IPS-NIHi11 (cell line): ENCODE measurements around the gene ESRRA.

Experiments used
- DNase-seq: peaks from one replicate; pipeline ENCODE4 v3.0.0; 2012; ENCODE audit warnings: mixed read lengths, low spot score

The ESRRA gene

DNA sequence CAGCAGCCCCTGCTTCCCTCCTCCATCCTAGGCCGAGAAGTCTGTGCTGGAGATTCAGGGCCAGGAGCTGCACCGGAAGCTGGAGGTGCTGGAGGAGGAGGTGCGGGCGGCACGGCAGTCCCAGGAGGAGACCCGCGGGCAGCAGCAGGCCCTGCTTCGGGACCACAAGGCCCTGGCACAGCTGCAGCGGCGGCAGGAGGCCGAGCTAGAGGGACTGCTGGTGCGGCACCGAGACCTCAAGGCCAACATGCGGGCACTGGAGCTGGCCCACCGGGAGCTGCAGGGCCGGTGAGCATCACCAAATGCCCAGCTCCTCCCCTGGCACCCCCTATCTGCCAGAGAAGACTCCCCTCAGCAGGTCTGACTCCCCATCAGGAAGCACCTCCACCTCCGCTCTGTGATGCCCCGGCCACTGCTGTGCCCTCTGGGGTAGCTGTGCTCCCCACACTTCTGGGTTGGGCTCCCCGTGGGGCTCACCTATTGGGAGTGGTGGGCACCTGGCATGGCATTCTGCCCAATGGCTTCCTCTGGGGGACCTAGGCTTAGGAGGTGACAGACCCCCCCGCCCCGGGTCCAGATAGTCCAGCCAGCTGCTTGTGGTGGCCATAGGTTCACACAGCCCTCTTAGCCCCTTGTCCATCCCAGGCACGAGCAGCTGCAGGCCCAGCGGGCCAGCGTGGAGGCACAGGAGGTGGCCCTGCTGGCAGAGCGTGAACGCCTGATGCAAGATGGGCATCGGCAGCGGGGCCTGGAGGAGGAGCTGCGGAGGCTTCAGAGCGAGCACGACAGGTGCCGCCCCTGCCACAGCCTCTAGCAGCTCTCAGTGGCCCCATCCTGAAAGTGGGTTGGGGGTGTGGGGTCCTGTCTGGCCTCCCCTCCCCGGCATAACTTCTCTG is 47.0 kb downstream of the ESRRA start:
- no peak for DNase-seq

DNA sequence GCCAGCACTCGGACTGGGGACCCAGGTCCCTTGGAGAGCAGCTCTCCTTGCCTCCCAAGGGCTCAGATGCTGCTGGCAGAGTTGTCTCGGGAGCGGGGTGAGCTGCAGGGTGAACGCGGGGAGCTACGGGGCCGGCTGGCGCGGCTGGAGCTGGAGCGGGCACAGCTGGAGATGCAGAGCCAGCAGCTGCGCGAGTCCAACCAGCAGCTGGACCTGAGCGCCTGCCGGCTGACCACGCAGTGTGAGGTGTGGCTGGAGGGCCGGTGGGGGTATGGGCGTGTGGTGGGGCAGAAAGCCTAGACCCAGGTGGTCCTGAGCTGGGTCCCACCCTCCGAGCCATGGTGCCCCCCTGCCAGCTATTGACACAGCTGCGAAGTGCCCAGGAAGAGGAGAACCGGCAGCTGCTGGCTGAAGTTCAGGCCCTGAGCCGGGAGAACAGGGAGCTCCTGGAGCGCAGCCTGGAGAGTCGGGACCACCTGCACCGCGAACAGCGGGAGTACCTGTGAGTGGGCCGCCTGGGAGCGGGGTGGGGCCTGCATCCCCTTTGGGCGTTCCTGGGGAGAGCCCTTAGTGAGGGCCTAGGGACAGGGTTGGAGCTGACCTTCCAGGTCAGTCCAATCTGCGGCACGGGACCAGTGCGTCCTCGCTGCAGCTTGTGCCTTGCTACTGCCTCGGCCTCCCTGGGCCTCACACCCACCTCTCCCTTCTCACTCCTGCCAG is 47.8 kb downstream of the ESRRA start:
- DNase-seq, result no peak

DNA sequence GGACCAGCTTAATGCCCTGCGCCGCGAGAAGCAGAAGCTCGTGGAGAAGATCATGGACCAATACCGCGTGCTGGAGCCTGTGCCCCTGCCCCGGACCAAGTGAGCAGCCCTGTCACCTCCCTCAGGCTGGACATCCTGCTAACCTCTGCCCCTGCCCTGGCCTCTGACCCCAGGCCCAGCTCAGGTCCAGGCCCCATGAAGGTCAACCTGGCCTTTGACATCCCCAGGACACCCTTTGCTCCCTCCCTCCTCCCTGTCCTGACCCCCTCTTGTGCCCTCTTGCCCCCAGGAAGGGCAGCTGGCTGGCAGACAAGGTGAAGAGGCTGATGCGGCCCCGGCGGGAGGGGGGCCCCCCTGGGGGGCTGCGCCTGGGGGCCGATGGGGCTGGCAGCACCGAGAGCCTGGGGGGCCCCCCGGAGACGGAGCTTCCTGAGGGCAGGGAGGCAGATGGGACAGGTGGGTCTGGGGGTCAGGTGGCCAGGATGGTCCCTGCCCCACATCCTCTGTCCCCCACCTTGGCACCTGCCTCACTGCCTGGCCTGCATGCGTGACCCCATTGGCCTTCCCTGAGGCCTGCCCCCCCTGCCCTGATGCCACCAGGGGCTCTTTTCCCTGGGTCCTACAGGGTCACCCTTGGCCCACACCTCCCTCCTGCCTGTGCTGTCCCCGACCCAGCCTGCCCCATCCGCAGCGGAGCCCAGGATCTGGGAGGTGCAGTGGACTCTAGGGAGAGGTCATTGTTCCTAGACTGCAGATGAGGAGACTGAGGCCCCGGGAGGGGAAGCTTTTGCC is 48.6 kb downstream of the ESRRA start:
- DNase-seq, result no peak

GRCh38 chr11:64355078-64355940 is 50.0 kb downstream of the ESRRA start:
- peak; percentile 93 for DNase-seq

GRCh38 chr11:64356498-64357411 is 51.4 kb downstream of the ESRRA start:
- DNase-seq, result peak; percentile 87

DNA sequence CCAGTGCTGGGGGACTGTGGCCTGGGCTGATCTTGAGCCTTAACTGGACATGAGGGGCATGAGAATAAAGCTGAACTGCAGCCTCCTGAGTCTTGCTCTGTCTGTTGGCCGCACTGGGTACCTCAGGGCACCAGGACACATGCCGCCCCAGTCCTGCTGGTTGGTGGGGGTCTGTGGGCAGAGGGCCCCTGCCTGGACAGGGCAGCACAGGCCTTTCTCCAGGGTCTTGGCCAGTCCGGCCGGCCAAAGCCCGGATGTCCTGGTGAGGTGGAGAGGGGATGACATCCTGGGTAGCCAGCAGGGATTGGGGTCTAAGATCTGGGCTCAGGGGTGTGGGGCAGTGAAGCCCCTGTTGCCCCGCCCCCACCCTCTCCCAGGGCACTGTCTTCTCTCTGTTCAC is 52.1 kb downstream of the ESRRA start:
- DNase-seq, result no peak

DNA sequence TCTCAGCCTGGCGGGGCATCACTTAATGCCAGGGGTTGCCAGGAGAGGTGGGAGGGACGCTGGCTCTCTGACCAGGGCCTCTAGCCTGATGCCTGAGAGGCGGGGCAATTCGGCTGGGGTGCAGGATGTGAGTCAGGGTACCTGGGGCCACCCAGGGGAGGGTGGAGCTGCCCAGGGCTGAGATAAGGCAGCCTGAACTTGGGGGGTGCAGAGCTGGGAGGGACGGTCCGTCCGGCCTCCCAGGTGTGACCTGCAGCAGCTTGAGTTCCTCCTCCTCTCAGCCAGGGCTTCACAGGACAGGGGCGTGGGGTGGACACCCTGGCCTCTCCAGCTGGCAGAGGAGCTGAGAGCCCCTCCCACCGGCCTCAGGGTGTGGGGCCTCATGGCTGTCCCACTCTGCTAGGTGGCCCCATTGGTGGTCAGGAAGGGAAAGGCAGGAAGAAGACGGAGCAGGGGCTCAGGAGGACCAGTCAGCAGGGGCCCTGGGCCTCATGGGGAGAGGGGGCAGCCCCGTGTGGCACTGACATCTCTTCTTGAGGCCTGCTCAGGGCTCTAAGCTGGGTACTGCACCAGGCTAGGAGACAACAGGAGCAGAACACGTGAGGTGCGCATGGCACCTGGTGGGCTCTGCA is 52.7 kb downstream of the ESRRA start:
- DNase-seq, result no peak

- DNase-seq, result no peak
Observed at GRCh38 chr11:64358536-64358906, 53.2 kb downstream of the ESRRA start.

- peak; percentile 95 for DNase-seq
Observed at GRCh38 chr11:64358907-64359711, 53.8 kb downstream of the ESRRA start, which contains the start of gene RPS6KA4. RPS6KA4 (plus strand) TSS chr11:64359162; CDS start chr11:64359236, 74 bp downstream.

- DNase-seq, result peak; percentile 61
Observed at GRCh38 chr11:64359712-64360445, 54.6 kb downstream of the ESRRA start.

DNA sequence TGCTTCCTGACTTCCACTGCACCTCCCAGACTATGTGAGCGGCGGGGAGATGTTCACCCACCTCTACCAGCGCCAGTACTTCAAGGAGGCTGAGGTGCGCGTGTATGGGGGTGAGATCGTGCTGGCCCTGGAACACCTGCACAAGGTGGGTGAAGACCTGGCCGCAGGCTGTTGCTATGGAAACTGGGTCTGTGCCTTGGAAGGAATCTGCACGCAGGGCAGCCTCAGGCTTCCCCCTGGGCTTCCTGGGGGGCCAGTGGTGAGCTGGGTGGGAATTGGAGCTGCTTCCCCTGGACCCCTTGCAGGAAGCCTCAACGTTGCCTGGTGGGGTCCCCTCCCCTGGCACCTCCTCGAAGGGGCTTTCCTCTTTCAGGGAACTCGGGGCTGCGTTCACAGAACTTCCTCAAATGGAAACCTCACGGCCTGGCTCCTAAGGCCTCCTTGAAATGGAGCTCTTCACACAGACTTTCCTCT is 55.2 kb downstream of the ESRRA start:
- DNase-seq, result no peak

DNA sequence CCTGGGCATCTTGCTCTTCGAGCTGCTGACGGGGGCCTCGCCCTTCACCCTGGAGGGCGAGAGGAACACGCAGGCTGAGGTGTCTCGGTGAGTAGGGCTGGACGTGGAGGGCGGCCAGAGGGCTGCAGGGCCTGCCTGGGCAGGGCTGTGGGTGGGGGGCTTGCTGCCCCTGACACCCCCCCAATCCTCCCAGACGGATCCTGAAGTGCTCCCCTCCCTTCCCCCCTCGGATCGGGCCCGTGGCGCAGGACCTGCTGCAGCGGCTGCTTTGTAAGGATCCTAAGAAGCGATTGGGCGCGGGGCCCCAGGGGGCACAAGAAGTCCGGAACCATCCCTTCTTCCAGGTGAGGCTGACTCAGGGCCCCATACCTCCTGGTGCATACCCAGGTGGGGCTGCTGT is 56.3 kb downstream of the ESRRA start:
- DNase-seq, result no peak

GRCh38 chr11:64362339-64362738 is 57.0 kb downstream of the ESRRA start:
- no peak for DNase-seq

GRCh38 chr11:64364435-64364834 is 59.1 kb downstream of the ESRRA start:
- no peak for DNase-seq

GRCh38 chr11:64364911-64365310 is 59.6 kb downstream of the ESRRA start:
- DNase-seq, result no peak
